GM18873 (cell line): Measurements from ENCODE around the gene KCNIP4.

Experiments used
- ATAC-seq: cut with Tn5 transposase; IDR thresholded peaks from one replicate; pipeline ENCODE4 v1.9.1; 2021; ENCODE audit warnings: mild to moderate bottlenecking, moderate library complexity, moderate number of reproducible peaks; ENCODE audit not compliant: unreplicated experiment, low FRiP score

Gene KCNIP4

GRCh38 chr4:21901831-21902230 is 46.7 kb downstream of the KCNIP4 start:
- ATAC-seq, result no peak

- no peak for ATAC-seq
Measured at GRCh38 chr4:21901281-21901680, 47.3 kb downstream of the KCNIP4 start.

DNA sequence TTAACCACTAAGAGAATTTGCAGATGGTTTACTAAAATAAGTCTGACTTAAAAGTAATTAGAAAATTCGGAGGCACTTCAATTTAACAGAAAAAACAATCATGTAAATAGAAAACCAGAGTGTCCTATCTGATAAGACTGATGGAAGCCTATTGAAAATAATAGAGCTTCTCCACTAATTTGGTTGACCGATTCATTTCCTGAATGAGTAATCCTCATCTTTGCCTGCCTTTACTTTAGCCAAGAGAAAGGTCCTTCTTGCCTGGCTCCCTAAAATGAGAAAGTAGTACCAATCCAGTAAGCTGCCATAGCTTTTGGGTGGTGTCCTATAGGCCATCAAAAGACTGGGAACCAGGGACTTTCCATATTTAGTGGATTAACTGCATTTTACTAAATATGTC is 48.4 kb downstream of the KCNIP4 start:
- no peak for ATAC-seq

DNA sequence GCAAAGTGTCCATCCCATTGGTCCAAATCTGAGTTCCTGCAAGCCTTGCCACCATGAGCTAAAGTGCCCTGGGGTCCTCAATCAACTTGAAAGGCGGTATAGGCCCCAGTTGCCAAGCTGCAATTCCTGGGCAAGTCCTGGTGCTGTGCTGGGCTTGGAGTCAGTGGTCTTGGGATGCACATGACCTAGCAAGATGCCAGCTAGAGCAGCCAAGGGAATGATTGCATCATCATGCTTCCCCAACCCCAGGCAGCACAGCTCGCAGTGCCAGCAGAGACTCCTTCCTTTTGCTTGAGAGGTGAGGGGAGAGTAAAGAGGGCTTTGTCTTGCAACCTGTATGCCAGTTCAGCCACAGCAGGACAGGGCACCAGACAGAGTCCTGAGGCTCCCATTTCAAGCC is 50.5 kb downstream of the KCNIP4 start:
- ATAC-seq, result no peak

DNA sequence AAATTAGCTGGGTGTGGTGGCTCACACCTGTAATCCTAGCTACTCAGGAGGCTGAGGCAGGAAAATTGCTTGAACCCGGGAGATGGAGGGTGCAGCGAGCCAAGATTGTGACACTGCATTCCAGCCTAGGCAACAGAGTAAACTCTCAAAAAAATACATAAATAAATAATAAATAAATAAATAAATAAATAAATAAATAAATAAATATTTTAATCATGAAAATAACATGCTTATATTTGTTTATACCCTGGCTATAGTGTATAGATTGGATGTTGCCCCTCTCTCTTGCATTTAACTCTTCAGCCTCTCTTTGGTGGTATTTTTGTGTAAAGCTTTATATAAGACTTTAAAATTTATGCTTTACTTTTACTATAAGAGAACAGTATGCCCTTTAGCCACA is 51.8 kb downstream of the KCNIP4 start:
- ATAC-seq, result no peak

DNA sequence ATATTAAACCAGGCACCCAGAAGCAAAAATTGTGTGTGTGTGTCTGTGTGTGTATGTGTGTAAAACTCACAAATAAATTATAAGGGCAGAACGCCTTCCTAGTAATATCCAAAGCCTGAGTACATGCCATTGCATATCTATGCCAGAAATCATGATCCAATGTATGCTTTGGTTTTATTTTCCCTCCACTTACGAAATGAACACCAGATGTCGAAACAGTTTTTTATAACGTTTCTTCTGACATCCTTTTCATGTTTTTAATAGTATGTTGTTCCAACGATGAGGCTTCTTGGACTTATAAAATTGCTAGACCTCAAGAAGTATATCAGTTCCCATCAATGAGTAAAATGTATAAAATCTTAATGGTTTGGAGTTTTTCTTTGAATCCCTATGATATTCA is 55.4 kb downstream of the KCNIP4 start:
- no peak for ATAC-seq

GRCh38 chr4:21890231-21890630 is 58.3 kb downstream of the KCNIP4 start:
- no peak for ATAC-seq

DNA sequence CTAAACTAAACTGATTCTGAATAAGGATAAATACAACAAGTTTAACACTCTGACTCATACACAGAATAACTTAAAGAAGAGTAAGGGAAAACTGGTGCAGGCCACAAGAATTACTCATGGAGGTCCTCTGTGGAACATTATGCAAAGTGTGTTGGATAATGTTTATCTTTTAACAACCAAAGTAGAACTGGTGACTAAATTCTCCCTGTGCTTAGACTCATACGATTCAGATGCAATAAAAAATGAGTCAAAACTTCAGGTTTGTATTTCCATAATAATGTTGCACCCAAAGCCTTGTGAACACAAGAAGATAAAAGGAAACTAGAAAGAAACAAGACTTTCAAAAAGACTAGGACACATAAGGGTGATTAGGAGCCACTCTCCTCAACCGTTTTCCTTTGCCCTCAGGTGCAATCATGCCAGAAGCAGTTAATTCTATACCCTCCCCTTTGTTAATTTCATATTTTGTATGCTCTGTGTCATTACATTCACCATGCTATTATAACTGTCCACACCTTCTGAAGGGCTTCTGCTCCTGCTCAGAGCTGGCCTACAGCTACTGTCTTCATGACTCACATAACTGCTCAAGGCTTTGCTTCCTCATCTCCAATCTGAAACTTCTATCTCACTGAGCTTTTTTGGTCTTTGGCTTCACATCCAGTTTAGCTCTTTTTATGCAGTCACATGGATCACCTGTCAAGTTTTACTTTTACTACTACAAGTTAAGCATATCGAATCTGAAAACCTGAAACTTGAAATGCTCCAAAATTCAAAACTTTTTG is 60.2 kb downstream of the KCNIP4 start:
- ATAC-seq, result peak; percentile 75

GRCh38 chr4:21887481-21887880 is 61.1 kb downstream of the KCNIP4 start:
- ATAC-seq, result no peak

DNA sequence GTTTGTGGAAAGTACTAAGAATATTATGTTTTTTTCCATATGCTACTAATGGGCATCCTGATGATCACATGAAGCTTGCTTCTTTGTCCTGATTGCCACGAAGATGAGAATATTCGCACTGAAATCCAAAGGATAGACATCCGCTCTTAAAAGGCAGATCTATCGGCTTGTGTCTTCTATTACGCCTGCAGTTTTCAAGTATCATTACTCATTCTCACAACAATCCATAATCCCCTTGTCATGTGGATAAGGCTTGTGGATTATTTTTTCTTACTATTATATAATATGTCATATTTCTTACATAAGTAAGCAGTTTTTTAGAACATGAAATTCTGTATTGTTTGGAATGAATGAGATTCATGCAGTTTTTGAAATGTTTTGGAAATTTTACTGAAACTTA is 62.8 kb downstream of the KCNIP4 start:
- no peak for ATAC-seq

- no peak for ATAC-seq
Measured at GRCh38 chr4:21885241-21885640, 63.3 kb downstream of the KCNIP4 start.

GRCh38 chr4:21884615-21885014 is 64.0 kb downstream of the KCNIP4 start:
- no peak for ATAC-seq

- ATAC-seq, result no peak
Measured at GRCh38 chr4:21882051-21882839, 66.3 kb downstream of the KCNIP4 start.

- ATAC-seq, result no peak
Measured at GRCh38 chr4:21879187-21879586, 69.4 kb downstream of the KCNIP4 start.

- no peak for ATAC-seq
Measured at GRCh38 chr4:21876711-21877110, 71.9 kb downstream of the KCNIP4 start.

GRCh38 chr4:21873145-21873544 is 75.4 kb downstream of the KCNIP4 start:
- no peak for ATAC-seq

GRCh38 chr4:21872101-21872500 is 76.5 kb downstream of the KCNIP4 start:
- no peak for ATAC-seq

GRCh38 chr4:21869978-21870745 is 78.4 kb downstream of the KCNIP4 start:
- ATAC-seq, result no peak

DNA sequence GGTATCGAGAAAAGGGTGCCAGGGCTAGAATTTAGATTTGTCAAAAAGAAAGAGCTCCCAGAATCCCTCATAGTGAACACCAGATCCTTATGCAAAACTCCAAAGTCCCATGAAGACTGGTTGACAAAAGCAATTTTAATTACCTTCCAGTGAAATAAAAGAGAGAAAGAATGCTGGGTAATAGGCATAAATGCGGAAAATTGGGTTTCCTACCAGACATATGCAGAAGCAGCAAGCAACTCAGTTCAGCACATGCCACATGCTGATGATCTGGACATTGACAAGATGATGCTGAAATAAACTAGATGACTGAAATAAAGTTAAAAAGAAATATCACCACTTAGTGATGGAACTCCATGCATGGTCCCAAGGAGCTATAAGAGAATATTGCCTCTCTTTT is 83.9 kb downstream of the KCNIP4 start:
- ATAC-seq, result no peak

DNA sequence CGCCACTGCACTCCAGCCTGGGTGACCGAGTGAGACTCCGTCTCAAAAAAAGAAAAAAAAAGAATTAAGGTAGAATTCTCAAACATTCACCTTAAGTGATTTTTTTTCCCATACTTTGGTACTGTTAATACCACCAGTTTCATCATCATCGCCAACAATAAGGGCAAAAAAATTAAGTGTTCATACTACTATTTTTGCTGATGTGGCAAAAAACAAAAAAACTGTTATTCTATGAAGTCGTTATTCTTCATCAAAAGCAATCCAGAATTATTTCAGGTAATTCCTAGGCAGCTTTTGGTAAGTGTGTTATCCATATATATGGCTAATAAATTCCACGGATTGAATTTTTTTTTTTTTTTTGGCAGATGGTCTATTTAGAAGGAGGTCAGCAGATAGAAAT is 85.7 kb downstream of the KCNIP4 start:
- ATAC-seq, result no peak

- no peak for ATAC-seq
Measured at GRCh38 chr4:21858971-21859370, 89.6 kb downstream of the KCNIP4 start.
